ENCODE measurements around the gene SBF2. TPM values are rescaled to one million over a fixed set of nuclear protein-coding genes. Genes with fewer than 3 reads are reported as not detected.

SBF2 gene
- total and polyA plus RNA-seq, 9 of the 15 experiments (the other 6 are each of a cell fraction or from before 2014, with no cell fraction given), result 0.80 to 9.5 (median 5.0) TPM

- Histone ChIP-seq H3K9me1 (ENCODE audit: control insufficient read depth, insufficient read depth, low read length) (no peaks in the 10 kb centered on the region), H3K36me3 (ENCODE audit: control insufficient read depth, insufficient read depth, low read length) (no peaks in the 10 kb centered on the region), H3K4me3 (no peak overlapping the region), H3K9me3 (replicated peaks; ENCODE audit: control insufficient read depth, insufficient read depth, low read depth, low read length) (no peaks in the 10 kb centered on the region), H3K27me3 (ENCODE audit: control insufficient read depth in 2 of 2, insufficient read depth in 2 of 2, low read length in 2 of 2) (no peaks in the 10 kb centered on the region), H3K9ac (ENCODE audit: insufficient read depth in 1 of 2, low read depth in 2 of 2, low read length in 2 of 2) (no peak overlapping the region), H2AFZ (ENCODE audit: low read depth, low read length) (no peak overlapping the region), H3K4me1 (replicated peaks in 1 of 2; ENCODE audit: control insufficient read depth in 2 of 2, insufficient read depth in 2 of 2, low read length in 2 of 2) (no peaks in the 10 kb centered on the region; a peak in 1 of 5 replicates), H4K20me1 (replicated peaks; ENCODE audit: control insufficient read depth, insufficient read depth, low read length) (no peaks in the 10 kb centered on the region), H3K4me2 (ENCODE audit: insufficient read depth, low read length) (no peak overlapping the region), H3K27ac (ENCODE audit: extremely low read depth, low read depth, low read length) (no peak overlapping the region), H3K79me2 (ENCODE audit: control insufficient read depth, insufficient read depth, low read length) (no peaks in the 10 kb centered on the region)
- ChIA-PET POLR2A (no interaction called here), CTCF (ENCODE audit: low intra/inter-chr PET ratio) (no interaction called here)
- TF ChIP-seq ZNF316 (IDR thresholded peaks at IDR 0.05) (peak; percentile 19; the same call in 1 of the 2 replicates), CCNT2 (IDR thresholded peaks at IDR 0.05; ENCODE audit: borderline replicate concordance, extremely low read depth, insufficient read length, low read depth, low read length) (no peak), SOX6 (IDR thresholded peaks at IDR 0.05) (no peak), ZNF518B (CRISPR knock-in tag; IDR thresholded peaks at IDR 0.05) (no peak), ETV5 (CRISPR knock-in tag; IDR thresholded peaks at IDR 0.05; ENCODE audit: low read depth) (no peak), ARID3A (IDR thresholded peaks at IDR 0.05; ENCODE audit: borderline replicate concordance, low read depth, low read length) (no peak), SRSF9 (IDR thresholded peaks at IDR 0.05; ENCODE audit: borderline replicate concordance, low read depth, low read length) (no peak), C11orf30 (IDR thresholded peaks at IDR 0.05; ENCODE audit: low read depth) (peak; percentile 24; the same call in 1 of the 2 replicates), KLF10 (CRISPR knock-in tag; IDR thresholded peaks at IDR 0.05) (no peak), RBM17 (IDR thresholded peaks at IDR 0.05; ENCODE audit: borderline replicate concordance, low read depth, low read length) (no peak), NCOR1 (IDR thresholded peaks at IDR 0.05) (no peak), PRPF4 (IDR thresholded peaks at IDR 0.05; ENCODE audit: insufficient read depth, low read depth, low read length, poor library complexity, severe bottlenecking) (no peak), PRMT5 (CRISPR knock-in tag; IDR thresholded peaks at IDR 0.05) (no peak)
- ATAC-seq (no peak), FAIRE-seq (no peak), DNase-seq (ENCODE audit: extremely low read depth in 1 of 4, low spot score in 3 of 4) (no peak)
- BruUV-seq (replicated peaks), result no TSS peak
- 21% methylated on average over 4 of the region's 4 CpGs for WGBS (ENCODE audit: insufficient coverage, low coverage, missing lambda C conversion rate)
- in situ Hi-C loops (cut with MboI), result loop anchor here (25.0 kb wide), 1 partner anchor 454 kb away; the partner anchor contains the start of gene ADM
- intact Hi-C loops (cut with micrococcal nuclease), result no loop called here
These were observed 435.8 kb downstream of the SBF2 start for GRCh38 chr11:9858218-9858617.
